ACHN (cell line): ENCODE results near the gene EIF2AK2.

Experiments
- DNase-seq: peaks from one replicate; pipeline ENCODE4 v3.0.0-alpha.2; 2015
- in situ Hi-C: cut with HindIII; loops from 2 replicates; pipeline ENCODE4 v1.10.0; 2017; ENCODE audit warnings: low sequenced_read_pairs, low pct_ligation_motif_present, low pct_unique_long_range_greater_than_20kb

Gene EIF2AK2

DNA sequence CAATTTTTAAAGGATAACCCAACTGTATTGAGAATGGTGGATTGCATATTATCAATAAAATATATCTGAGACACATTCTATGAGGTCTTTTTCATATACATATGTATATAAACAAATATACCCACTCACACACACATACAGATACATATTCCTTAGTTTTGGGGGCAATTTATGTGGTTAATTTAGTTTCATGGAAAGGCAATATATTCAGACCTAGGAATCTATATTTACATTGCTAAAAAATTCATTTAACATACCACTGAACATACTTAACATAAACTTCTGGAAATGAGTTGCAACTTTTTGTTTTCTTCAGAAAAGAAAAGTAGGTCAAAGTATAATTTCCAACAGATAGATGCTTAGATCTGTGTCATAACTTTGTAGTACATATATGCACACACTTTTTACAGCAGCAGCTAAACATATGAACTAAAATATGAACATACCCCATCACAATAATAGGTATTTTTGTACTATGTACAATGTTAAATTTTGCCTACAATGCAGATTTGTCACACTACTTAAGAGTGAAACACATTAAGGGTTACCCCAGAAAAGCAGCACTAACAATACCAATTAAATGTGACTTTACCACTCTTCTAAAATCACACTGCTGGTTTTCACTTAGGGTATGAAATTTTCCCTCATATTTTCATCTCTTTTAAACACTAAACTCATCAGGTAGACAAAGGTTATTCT, 95.6 kb downstream of the EIF2AK2 start:
- DNase-seq = no peak
- in situ Hi-C loops = no loop called here

DNA sequence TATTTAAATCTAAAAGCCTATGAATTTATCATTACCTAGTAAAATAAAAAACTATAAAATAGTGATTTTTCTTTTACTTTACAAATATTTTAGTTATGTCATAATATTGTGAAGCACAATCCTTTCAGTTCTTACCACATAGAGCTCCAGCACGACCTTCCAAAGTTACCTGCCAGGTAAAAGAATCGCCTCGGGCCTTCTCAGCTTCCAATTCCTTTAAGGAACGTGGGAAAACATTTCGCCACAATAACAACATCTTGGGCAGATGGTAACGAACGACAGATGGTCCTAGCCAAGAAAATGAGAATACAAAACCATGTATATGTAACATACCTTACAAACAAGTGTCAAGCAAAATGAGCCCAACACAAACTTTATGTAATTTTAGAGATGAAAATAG, 96.3 kb downstream of the EIF2AK2 start:
- DNase-seq = no peak
- in situ Hi-C loops = no loop called here

DNA sequence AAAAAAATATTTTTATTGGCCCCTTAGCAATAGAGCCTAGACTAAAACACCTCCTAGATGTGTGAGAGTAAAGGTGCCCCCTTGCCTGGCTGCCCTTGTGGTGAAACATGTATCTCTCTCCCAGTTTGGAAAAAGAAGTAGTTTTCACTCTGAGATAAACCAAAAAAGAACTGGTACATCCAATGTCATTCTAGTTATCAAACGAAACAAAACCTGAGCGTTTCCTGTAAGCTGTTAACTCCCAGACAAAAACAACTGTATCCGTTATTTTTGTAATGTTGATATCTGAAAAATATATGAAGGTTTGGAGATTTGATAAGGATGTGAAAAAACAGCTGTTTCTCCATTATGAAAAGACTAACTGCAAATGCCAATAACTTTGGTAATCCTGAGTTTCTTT, 96.9 kb downstream of the EIF2AK2 start:
- in situ Hi-C loops = no loop called here
- DNase-seq = no peak

DNA sequence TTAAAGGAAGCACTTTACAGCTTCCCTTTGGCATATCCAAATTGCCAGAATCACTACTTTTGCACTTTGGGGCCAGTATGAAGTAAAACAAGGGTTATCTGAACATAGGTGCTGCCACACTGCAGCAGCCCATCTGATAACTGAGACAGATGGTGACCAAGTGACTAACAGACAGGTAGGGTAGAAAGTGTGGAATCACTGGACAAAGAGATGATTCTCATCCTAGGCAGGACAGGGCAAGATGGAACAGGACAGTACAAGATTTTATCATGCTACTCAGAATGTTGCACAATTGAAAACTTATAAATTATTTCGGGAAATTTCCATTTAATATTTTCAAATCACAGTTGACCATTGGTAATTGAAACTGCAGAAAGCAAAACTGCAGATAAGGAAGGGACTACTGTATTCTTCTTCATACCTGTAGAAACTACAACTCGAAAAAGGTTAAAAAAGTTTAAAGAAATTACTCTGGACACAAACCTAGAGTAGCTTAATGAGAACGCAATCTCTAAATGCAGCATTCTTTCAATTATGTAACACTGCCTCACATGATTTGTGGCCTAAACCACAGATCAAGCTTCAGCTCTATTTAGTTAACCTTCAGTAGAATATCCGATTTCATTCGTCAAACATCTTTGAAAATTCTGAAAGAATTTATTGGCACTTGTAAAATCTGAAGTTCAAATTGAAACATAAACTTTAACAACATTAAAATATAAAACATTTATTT, 104.0 kb downstream of the EIF2AK2 start:
- in situ Hi-C loops = no loop called here
- DNase-seq = no peak
